ENCODE measurements around the gene IGFBP3. TPM values are rescaled to one million over a fixed set of nuclear protein-coding genes. Genes with fewer than 3 reads are reported as not detected.

IGFBP3 gene
- total and polyA plus RNA-seq, 2 experiments from 2014 or later = 11.2 to 11.3 TPM

GRCh38 chr7:45912972-45913371, 8.1 kb downstream of the IGFBP3 start:
- no peak overlapping the region for H3K4me3 ChIP-seq
- ATAC-seq (no peak), DNase-seq (ENCODE audit: low spot score) (no peak)
- Mint-ChIP-seq H3K27ac (no peak overlapping the region), H3K4me1 (0 out of 3 replicates have a peak, but pooled peaks cover 1% of the 10 kb centered on the region), H3K4me3 (no peak overlapping the region), H3K36me3 (ENCODE audit: low read depth) (peaks cover 13% of the 10 kb centered on the region; the same call in 2 of the 3 replicates), H3K27me3 (ENCODE audit: insufficient read depth, low read depth, poor library complexity) (peaks cover 7% of the 10 kb centered on the region), H3K9me3 (no peaks in the 10 kb centered on the region)
- no peaks in the 10 kb centered on the region for H4K20me1 ChIP-seq (replicated peaks; ENCODE audit: insufficient read depth)
- TF ChIP-seq NANOG (IDR thresholded peaks at IDR 0.05; ENCODE audit: borderline replicate concordance) (no peak), STAT1 (IDR thresholded peaks at IDR 0.05; ENCODE audit: unreplicated experiment) (no peak), POLR2AphosphoS5 (IDR thresholded peaks at IDR 0.05; ENCODE audit: low read depth) (no peak), REST (IDR thresholded peaks at IDR 0.05; ENCODE audit: unreplicated experiment) (no peak), ZNF462 (CRISPR knock-in tag; IDR thresholded peaks at IDR 0.05) (no peak), ETS1 (IDR thresholded peaks at IDR 0.05) (no peak)
- H3K4me2 ChIP-seq = no peak overlapping the region
- no peaks in the 10 kb centered on the region for H3K36me3 ChIP-seq (ENCODE audit: insufficient read depth)
- no peak overlapping the region for H3K27ac ChIP-seq (ENCODE audit: low read depth)
- H2AFZ ChIP-seq = no peak overlapping the region
- no peaks in the 10 kb centered on the region for H3K79me2 ChIP-seq (replicated peaks; ENCODE audit: insufficient read depth)
- 0 out of 2 replicates have a peak, but pooled peaks cover 3% of the 10 kb centered on the region for H3K4me1 ChIP-seq (ENCODE audit: insufficient read depth)
- H3K27me3 ChIP-seq (ENCODE audit: insufficient read depth) = peaks cover 4% of the 10 kb centered on the region
- H3F3A ChIP-seq (replicated peaks; ENCODE audit: low read depth) = no peaks in the 10 kb centered on the region
- no peaks in the 10 kb centered on the region for H3K9me2 ChIP-seq (ENCODE audit: insufficient read depth)

All from GM23338 (cell line).